Activated naive CD4-positive, alpha-beta T cell treated with anti-CD3 and anti-CD28 coated beads for 36 hours (primary cell): Measurements from ENCODE around the gene ZBTB37. TPM values are rescaled to one million over a fixed set of nuclear protein-coding genes. Genes with fewer than 3 reads are reported as not detected.

ENCODE experiments used
- CTCF ChIA-PET: fragments of 350-600 bp; sonication (Branson Sonifier 250); formaldehyde crosslinking; loops from one replicate; lab custom pipeline; 2021; ENCODE audit warnings: antibody characterized with exemption; lab: Charles Lee
- DNase-seq: peaks from one replicate; pipeline ENCODE4 v3.0.0-alpha.2; 2020
- H3K27ac Mint-ChIP-seq: one replicate; pipeline ENCODE4 v1.8.0; 2021; ENCODE audit warnings: mild to moderate bottlenecking, mixed read lengths
- H3K27me3 Mint-ChIP-seq: one replicate; pipeline ENCODE4 v1.8.0; 2021; ENCODE audit warnings: low read depth, mixed read lengths
- H3K36me3 Mint-ChIP-seq: one replicate; pipeline ENCODE4 v1.8.0; 2021; ENCODE audit warnings: low read depth, mixed read lengths
- H3K4me1 Mint-ChIP-seq: one replicate; pipeline ENCODE4 v1.8.0; 2021; ENCODE audit warnings: low read depth, mixed read lengths
- H3K4me3 Mint-ChIP-seq: one replicate; pipeline ENCODE4 v1.8.0; 2021; ENCODE audit warnings: mild to moderate bottlenecking, moderate library complexity, mixed read lengths
- H3K9me3 Mint-ChIP-seq: one replicate; pipeline ENCODE4 v1.8.0; 2021; ENCODE audit warnings: mixed read lengths
- intact Hi-C: fragments of 100-400 bp; cut with micrococcal nuclease; formaldehyde crosslinking; loops from one replicate; pipeline ENCODE4 v1.15.1; 2023
- total RNA-seq, 2 experiments: library from RNA; stranded (reverse); gene quantifications; one replicate each; pipeline ENCODE4 v1.2.3, GENCODE V29; 2021

Gene ZBTB37
- total RNA-seq, 2 experiments from 2014 or later = 8.1 to 9.0 TPM

- peaks cover 24% of the 10 kb centered on the region for H3K36me3 Mint-ChIP-seq
- DNase-seq = no peak
- no peaks in the 10 kb centered on the region for H3K27me3 Mint-ChIP-seq
- H3K27ac Mint-ChIP-seq = no peak overlapping the region
- no peak overlapping the region for H3K4me3 Mint-ChIP-seq
- H3K4me1 Mint-ChIP-seq = peaks cover 22% of the 10 kb centered on the region
- H3K9me3 Mint-ChIP-seq = no peaks in the 10 kb centered on the region
- intact Hi-C loops = no loop called here
- CTCF ChIA-PET = interaction anchor here (0.6 to 1.0 kb wide), 2 partner anchors 93 to 410 kb away, joined by 3 to 4 read pairs; no protein-coding TSS in a partner anchor
Measured at GRCh38 chr1:173887627-173888026, 19.4 kb downstream of the ZBTB37 start.

DNA sequence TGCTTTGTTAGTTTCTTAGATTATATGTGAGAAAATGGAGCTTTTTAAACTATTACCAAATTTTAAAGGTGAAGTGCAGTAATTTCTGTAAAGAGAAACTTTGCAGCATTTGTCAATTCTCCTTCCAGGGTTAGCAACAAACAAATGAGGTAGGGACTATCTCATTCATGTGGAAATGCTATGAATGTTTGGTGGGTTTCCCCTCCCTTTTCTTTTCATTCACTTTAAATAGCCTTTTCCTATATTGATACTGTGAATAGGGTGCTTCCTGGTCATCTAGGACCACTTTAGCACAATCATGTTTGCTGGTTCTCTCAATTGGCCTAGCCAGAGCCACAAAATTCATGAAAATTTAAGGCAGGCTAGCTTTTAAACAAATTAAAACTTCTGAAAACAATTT, 20.6 kb downstream of the ZBTB37 start:
- H3K27me3 Mint-ChIP-seq = no peaks in the 10 kb centered on the region
- no peak overlapping the region for H3K27ac Mint-ChIP-seq

DNA sequence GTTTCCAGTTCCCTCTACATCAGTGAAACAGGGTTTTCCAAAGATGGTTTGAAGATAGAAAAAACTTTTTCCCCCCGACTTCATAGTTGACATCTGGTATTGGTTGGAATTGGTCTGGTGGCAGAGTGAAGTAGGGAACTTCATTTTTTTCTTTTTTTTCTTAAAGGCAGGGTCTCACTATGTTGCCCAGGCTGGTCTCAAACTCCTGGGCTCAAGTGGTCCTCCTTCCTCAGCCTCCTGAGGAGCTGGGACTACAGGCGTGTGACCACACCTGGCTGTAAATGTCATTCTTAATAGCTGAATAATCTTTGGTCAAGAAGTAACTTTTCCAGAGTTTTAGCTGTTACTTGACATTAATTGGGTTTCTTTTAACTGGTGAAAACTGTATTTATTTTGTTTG, 21.7 kb downstream of the ZBTB37 start:
- Mint-ChIP-seq H3K27me3 (no peaks in the 10 kb centered on the region), H3K4me1 (peaks cover 22% of the 10 kb centered on the region), H3K4me3 (no peak overlapping the region), H3K36me3 (peaks cover 29% of the 10 kb centered on the region), H3K9me3 (no peaks in the 10 kb centered on the region), H3K27ac (no peak overlapping the region)
- CTCF ChIA-PET = interaction anchor here (1.2 kb wide), 1 partner anchor 12 kb away, joined by 3 read pairs; no protein-coding TSS in a partner anchor
- DNase-seq = no peak
- intact Hi-C loops = no loop called here

More for the DNA sequence above, 20.6 kb downstream of the ZBTB37 start:
- intact Hi-C loops = no loop called here
- CTCF ChIA-PET = interaction anchor here (0.5 to 1.2 kb wide), 2 partner anchors 10 to 20 kb away, joined by 3 to 5 read pairs; partner anchors contain the start of gene ZBTB37
- Mint-ChIP-seq H3K36me3 (peaks cover 27% of the 10 kb centered on the region), H3K9me3 (no peaks in the 10 kb centered on the region), H3K4me3 (no peak overlapping the region), H3K4me1 (peaks cover 22% of the 10 kb centered on the region)
- DNase-seq = no peak

DNA sequence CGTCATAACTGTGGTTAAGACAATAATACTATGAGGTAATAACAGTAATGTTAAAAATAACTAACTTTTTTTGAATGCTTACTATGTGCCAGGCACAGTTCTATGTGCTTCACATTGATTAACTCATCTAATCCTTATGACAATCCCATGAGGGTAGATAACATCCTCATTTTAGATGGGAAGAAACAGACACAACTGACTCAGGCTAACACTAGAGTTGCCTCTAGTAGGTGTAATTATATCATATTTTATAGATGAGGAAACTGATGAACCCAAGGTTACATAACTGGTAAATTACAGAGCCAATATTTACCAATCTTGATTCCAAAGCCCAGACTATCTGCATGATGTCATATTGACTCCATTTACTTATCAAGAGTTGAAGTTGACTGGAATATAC, 25.4 kb downstream of the ZBTB37 start:
- Mint-ChIP-seq H3K4me3 (no peak overlapping the region), H3K4me1 (no peaks in the 10 kb centered on the region), H3K36me3 (peaks cover 12% of the 10 kb centered on the region), H3K27me3 (no peaks in the 10 kb centered on the region), H3K27ac (no peak overlapping the region), H3K9me3 (no peaks in the 10 kb centered on the region)
- intact Hi-C loops = no loop called here
- no peak for DNase-seq
- CTCF ChIA-PET = interaction anchor here (1.1 kb wide), 1 partner anchor 16 kb away, joined by 3 read pairs; no protein-coding TSS in a partner anchor

- peaks cover 1% of the 10 kb centered on the region for H3K4me1 Mint-ChIP-seq
- no peaks in the 10 kb centered on the region for H3K27me3 Mint-ChIP-seq
- H3K9me3 Mint-ChIP-seq = no peaks in the 10 kb centered on the region
- no peak overlapping the region for H3K27ac Mint-ChIP-seq
- intact Hi-C loops = no loop called here
- peaks cover 12% of the 10 kb centered on the region for H3K36me3 Mint-ChIP-seq
- CTCF ChIA-PET = no interaction called here
- no peak overlapping the region for H3K4me3 Mint-ChIP-seq
- no peak for DNase-seq
Measured at GRCh38 chr1:173894189-173894588, 26.0 kb downstream of the ZBTB37 start.

GRCh38 chr1:173900427-173900826, 32.2 kb downstream of the ZBTB37 start:
- Mint-ChIP-seq H3K36me3 (peaks cover 3% of the 10 kb centered on the region), H3K4me3 (no peak overlapping the region), H3K27me3 (no peaks in the 10 kb centered on the region), H3K27ac (no peak overlapping the region), H3K4me1 (peaks cover 14% of the 10 kb centered on the region), H3K9me3 (no peaks in the 10 kb centered on the region)
- CTCF ChIA-PET = no interaction called here
- DNase-seq = no peak
- intact Hi-C loops = no loop called here

GRCh38 chr1:173900992-173901391, 32.8 kb downstream of the ZBTB37 start:
- H3K27ac Mint-ChIP-seq = no peak overlapping the region
- CTCF ChIA-PET = no interaction called here
- no peaks in the 10 kb centered on the region for H3K27me3 Mint-ChIP-seq
- H3K4me3 Mint-ChIP-seq = no peak overlapping the region
- no peak for DNase-seq
- intact Hi-C loops = no loop called here
- H3K9me3 Mint-ChIP-seq = no peaks in the 10 kb centered on the region
- H3K36me3 Mint-ChIP-seq = peaks cover 3% of the 10 kb centered on the region
- H3K4me1 Mint-ChIP-seq = peaks cover 14% of the 10 kb centered on the region

DNA sequence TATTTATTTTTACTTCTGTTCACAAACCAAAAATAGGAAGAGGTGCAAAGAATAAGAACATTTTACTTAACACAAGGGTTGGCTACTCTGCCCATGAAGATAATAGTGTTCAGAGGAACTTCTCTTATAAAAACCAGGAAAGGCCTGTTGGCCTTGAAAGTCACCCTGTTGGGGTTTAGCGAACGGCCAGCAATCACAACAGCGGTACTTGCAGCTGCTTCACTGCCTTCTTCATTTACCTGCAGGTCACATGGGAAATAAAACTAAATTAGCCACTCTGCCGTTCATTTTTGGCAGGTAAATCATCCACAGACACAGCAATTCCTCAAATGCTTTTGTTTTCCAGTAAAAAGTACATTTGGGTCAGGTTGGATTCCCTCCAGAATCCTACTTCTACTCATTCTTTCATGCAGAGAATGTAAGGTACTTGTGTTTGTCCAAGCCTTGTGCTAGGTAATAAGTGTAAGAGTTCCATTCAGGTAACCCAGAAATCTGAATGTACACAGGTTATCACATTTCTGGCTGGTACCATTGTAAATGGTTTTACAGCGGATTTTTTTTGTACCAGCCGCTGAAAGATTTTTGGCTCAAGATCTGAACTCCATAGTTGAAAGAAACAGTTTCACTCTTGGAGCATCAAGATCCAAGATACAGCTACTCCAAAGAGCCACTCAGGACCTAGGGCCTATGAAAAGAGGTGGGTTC, 35.8 kb downstream of the ZBTB37 start:
- Mint-ChIP-seq H3K4me1 (peaks cover 14% of the 10 kb centered on the region), H3K4me3 (no peak overlapping the region), H3K9me3 (no peaks in the 10 kb centered on the region), H3K27me3 (no peaks in the 10 kb centered on the region), H3K36me3 (peaks cover 7% of the 10 kb centered on the region), H3K27ac (no peak overlapping the region)
- intact Hi-C loops = no loop called here
- CTCF ChIA-PET = interaction anchor here (0.6 kb wide), 1 partner anchor 339 kb away, joined by 3 read pairs; no protein-coding TSS in a partner anchor
- DNase-seq = no peak

DNA sequence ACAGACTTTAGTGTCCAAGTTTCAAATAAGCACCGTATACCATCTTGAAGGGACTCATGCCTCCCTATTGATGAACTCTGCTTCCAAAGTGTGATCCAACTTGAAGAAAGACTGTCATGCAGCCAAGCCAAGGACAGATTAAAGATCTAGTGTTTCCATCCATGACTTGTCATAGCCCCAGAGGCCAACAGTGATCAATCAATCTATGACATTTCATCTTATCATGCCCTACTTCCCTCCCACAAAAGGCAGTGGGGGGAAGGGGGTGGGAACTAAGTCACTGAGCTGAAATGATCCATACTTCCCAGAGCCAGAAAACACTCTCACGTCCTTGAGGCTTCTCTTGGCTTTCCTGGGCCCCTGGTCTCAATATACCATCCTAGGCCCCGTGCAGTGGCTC, 44.9 kb downstream of the ZBTB37 start:
- no peaks in the 10 kb centered on the region for H3K9me3 Mint-ChIP-seq
- CTCF ChIA-PET = interaction anchor here (0.6 kb wide), 2 partner anchors 15 to 86 kb away, joined by 3 to 4 read pairs; no protein-coding TSS in a partner anchor
- no peaks in the 10 kb centered on the region for H3K27me3 Mint-ChIP-seq
- intact Hi-C loops = no loop called here
- H3K4me3 Mint-ChIP-seq = no peak overlapping the region
- H3K36me3 Mint-ChIP-seq = peaks cover 4% of the 10 kb centered on the region
- no peak for DNase-seq
- no peak overlapping the region for H3K27ac Mint-ChIP-seq
- no peaks in the 10 kb centered on the region for H3K4me1 Mint-ChIP-seq

GRCh38 chr1:173914366-173914871, 46.2 kb downstream of the ZBTB37 start:
- peak; percentile 30 for DNase-seq
- no peaks in the 10 kb centered on the region for H3K9me3 Mint-ChIP-seq
- intact Hi-C loops = no loop called here
- H3K4me1 Mint-ChIP-seq = no peaks in the 10 kb centered on the region
- CTCF ChIA-PET = interaction anchor here (0.6 to 1.2 kb wide), 3 partner anchors 45 to 221 kb away, joined by 3 to 4 read pairs (median 3); no protein-coding TSS in a partner anchor
- H3K4me3 Mint-ChIP-seq = no peak overlapping the region
- H3K27ac Mint-ChIP-seq = no peak overlapping the region
- H3K27me3 Mint-ChIP-seq = no peaks in the 10 kb centered on the region
- H3K36me3 Mint-ChIP-seq = peaks cover under 1% of the 10 kb centered on the region

DNA sequence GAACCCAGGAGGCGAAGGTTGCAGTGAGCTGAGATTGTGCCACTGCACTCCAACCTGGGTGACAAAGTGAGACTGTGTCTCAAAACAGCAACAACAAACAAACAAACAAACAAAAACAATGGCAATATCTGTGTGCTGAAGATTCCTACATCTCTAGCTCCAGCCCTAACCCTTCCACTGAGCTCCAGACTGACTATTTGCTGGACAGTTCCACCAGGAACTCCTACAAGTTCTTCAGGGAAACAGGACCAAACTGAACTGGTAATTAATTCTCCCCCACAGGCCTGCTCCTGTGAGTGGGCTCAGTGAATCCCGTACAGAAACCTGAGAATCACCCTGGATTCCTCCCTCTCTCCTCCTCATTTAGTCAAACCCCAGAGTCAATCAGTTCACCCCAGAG, 47.4 kb downstream of the ZBTB37 start:
- DNase-seq = no peak
- H3K27ac Mint-ChIP-seq = no peak overlapping the region
- H3K36me3 Mint-ChIP-seq = no peaks in the 10 kb centered on the region
- intact Hi-C loops = no loop called here
- no peaks in the 10 kb centered on the region for H3K27me3 Mint-ChIP-seq
- H3K4me3 Mint-ChIP-seq = no peak overlapping the region
- no peaks in the 10 kb centered on the region for H3K4me1 Mint-ChIP-seq
- CTCF ChIA-PET = interaction anchor here (0.6 to 1.2 kb wide), 2 partner anchors 30 to 46 kb away, joined by 3 to 4 read pairs; no protein-coding TSS in a partner anchor
- H3K9me3 Mint-ChIP-seq = no peaks in the 10 kb centered on the region

DNA sequence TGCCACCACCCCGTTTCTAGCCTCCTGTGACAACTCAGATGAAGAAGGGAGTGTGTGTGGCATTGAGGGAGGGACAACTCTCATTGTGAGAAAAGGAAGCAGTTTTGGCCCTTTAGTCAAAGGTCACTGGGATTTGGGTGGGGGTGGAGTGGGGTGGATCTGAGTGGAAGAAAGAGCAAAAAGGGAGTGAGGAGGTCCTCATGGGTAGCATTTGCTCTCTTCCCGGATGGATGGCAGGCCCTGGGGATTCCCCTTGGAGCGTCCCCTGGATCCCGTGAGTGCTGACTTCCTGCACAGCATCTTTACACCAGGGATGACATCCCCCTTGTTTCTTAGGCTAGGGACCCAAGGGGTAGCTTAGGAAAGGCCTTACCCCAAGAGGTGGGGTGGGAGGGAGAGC, 48.5 kb downstream of the ZBTB37 start:
- Mint-ChIP-seq H3K4me3 (no peak overlapping the region), H3K27ac (no peak overlapping the region), H3K9me3 (no peaks in the 10 kb centered on the region), H3K27me3 (no peaks in the 10 kb centered on the region), H3K36me3 (no peaks in the 10 kb centered on the region), H3K4me1 (no peaks in the 10 kb centered on the region)
- CTCF ChIA-PET = no interaction called here
- intact Hi-C loops = no loop called here
- no peak for DNase-seq

DNA sequence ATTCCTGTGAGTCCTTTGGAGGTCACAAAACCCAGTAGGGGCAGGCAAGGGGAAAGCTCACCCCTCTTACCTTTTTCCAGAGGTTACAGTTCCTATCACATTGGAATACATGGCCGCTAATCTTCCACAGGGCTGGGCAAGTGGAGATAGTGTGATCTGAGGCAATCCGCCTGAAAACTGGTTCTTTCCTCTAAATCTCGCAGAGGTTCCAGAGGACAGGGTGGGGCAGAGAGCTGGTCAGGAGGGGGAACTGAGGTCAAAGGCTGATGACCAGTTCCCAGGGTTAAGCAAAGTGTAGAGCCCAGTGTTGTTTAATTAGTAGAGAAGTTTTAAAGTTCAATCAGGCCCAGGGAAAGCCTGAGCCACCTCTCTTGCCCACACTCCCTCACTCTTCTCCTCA, 49.0 kb downstream of the ZBTB37 start, which contains the start of gene SERPINC1:
Gene SERPINC1 (minus strand): TSS at position 179 of the 400 bp plus-strand sequence. CDS start 68 bp downstream, at position 111.
- CTCF ChIA-PET = no interaction called here
- H3K27me3 Mint-ChIP-seq = no peaks in the 10 kb centered on the region
- no peak within 1 kb of the TSS for H3K4me3 Mint-ChIP-seq
- H3K4me1 Mint-ChIP-seq = no peaks in the 10 kb centered on the region
- no peaks in the 10 kb centered on the region for H3K36me3 Mint-ChIP-seq
- intact Hi-C loops = no loop called here
- H3K9me3 Mint-ChIP-seq = no peaks in the 10 kb centered on the region
- DNase-seq = no peak
- H3K27ac Mint-ChIP-seq = no peak within 1 kb of the TSS
